Glutamatergic neuron (in vitro differentiated cells): ENCODE data around the gene SLC17A9. TPM values are rescaled to one million over a fixed set of nuclear protein-coding genes. Genes with fewer than 3 reads are reported as not detected.

Source experiments
- DNase-seq: peaks from one replicate; pipeline ENCODE4 v3.0.0; 2022
- H3K27ac Mint-ChIP-seq: one replicate; pipeline ENCODE4 v1.8.0; 2020; ENCODE audit warnings: mild to moderate bottlenecking, mixed read lengths, inconsistent platforms; ENCODE audit not compliant: unreplicated experiment
- H3K27me3 Mint-ChIP-seq: one replicate; pipeline ENCODE4 v1.8.0; 2020; ENCODE audit warnings: mild to moderate bottlenecking, moderate library complexity, mixed read lengths, inconsistent platforms; ENCODE audit not compliant: unreplicated experiment
- H3K36me3 Mint-ChIP-seq: one replicate; pipeline ENCODE4 v1.8.0; 2020; ENCODE audit warnings: mild to moderate bottlenecking, mixed read lengths, inconsistent platforms; ENCODE audit not compliant: unreplicated experiment
- H3K4me1 Mint-ChIP-seq: one replicate; pipeline ENCODE4 v1.8.0; 2020; ENCODE audit warnings: mild to moderate bottlenecking, low read depth, mixed read lengths, inconsistent platforms; ENCODE audit not compliant: unreplicated experiment
- H3K4me3 Mint-ChIP-seq: one replicate; pipeline ENCODE4 v1.8.0; 2020; ENCODE audit warnings: mild to moderate bottlenecking, mixed read lengths, inconsistent platforms; ENCODE audit not compliant: unreplicated experiment
- H3K9me3 Mint-ChIP-seq: one replicate; pipeline ENCODE4 v1.8.0; 2020; ENCODE audit warnings: mild to moderate bottlenecking, moderate library complexity, mixed read lengths, inconsistent platforms; ENCODE audit not compliant: unreplicated experiment
- CTCF ChIP-seq: fragments of 200-600 bp; sonication (generic); IDR thresholded peaks from one replicate; pipeline ENCODE4 v1.5.0; 2021; ENCODE audit not compliant: partially characterized antibody, unreplicated experiment
- total RNA-seq: library from RNA; stranded (reverse); fragmentation: NEBNext Ultra II Directional; extraction: Animal tissue kit (Norgen Biotek cat#: 25700); gene quantifications from one replicate; pipeline ENCODE4 v1.2.1, GENCODE V29; 2021; ENCODE audit not compliant: unreplicated experiment

The SLC17A9 gene
- total RNA-seq, 1 donor from 2014 or later, result 1.8 TPM

GRCh38 chr20:62944746-62945145, 7.8 kb upstream of the SLC17A9 start:
- peaks cover 6% of the 10 kb centered on the region for H3K36me3 Mint-ChIP-seq
- H3K27ac Mint-ChIP-seq, result no peak overlapping the region
- H3K27me3 Mint-ChIP-seq, result peaks cover under 1% of the 10 kb centered on the region
- no peak for DNase-seq
- H3K9me3 Mint-ChIP-seq, result peaks cover 1% of the 10 kb centered on the region
- no peaks in the 10 kb centered on the region for H3K4me1 Mint-ChIP-seq
- no peak overlapping the region for H3K4me3 Mint-ChIP-seq
- TF ChIP-seq CTCF, result no peak

- Mint-ChIP-seq H3K4me3 (no peak overlapping the region), H3K27ac (no peak overlapping the region)
- no peak for TF ChIP-seq CTCF
Measured at GRCh38 chr20:62945771-62946339, 6.7 kb upstream of the SLC17A9 start.

GRCh38 chr20:62946918-62947317, 5.6 kb upstream of the SLC17A9 start:
- Mint-ChIP-seq H3K27ac (no peak overlapping the region), H3K4me1 (no peaks in the 10 kb centered on the region), H3K9me3 (peaks cover 1% of the 10 kb centered on the region), H3K27me3 (peaks cover 7% of the 10 kb centered on the region), H3K4me3 (peak overlapping the region; percentile 36), H3K36me3 (peaks cover 12% of the 10 kb centered on the region)
- TF ChIP-seq CTCF, result no peak
- DNase-seq, result no peak

More at GRCh38 chr20:62945771-62946339, 6.7 kb upstream of the SLC17A9 start:
- no peak for DNase-seq
- Mint-ChIP-seq H3K36me3 (peaks cover 12% of the 10 kb centered on the region), H3K27me3 (peaks cover 5% of the 10 kb centered on the region), H3K4me1 (no peaks in the 10 kb centered on the region), H3K9me3 (peaks cover 1% of the 10 kb centered on the region)

GRCh38 chr20:62947532-62948300, 4.8 kb upstream of the SLC17A9 start:
- no peak for DNase-seq
- Mint-ChIP-seq H3K4me3 (peak overlapping the region; percentile 36), H3K27me3 (peaks cover 7% of the 10 kb centered on the region), H3K36me3 (peaks cover 12% of the 10 kb centered on the region), H3K9me3 (peaks cover 1% of the 10 kb centered on the region), H3K4me1 (no peaks in the 10 kb centered on the region), H3K27ac (no peak overlapping the region)
- TF ChIP-seq CTCF, result no peak

- H3K27ac Mint-ChIP-seq, result no peak overlapping the region
- no peak overlapping the region for H3K4me3 Mint-ChIP-seq
- peaks cover 1% of the 10 kb centered on the region for H3K4me1 Mint-ChIP-seq
- no peaks in the 10 kb centered on the region for H3K9me3 Mint-ChIP-seq
- peaks cover 12% of the 10 kb centered on the region for H3K36me3 Mint-ChIP-seq
- no peak for TF ChIP-seq CTCF
- peaks cover 7% of the 10 kb centered on the region for H3K27me3 Mint-ChIP-seq
- DNase-seq, result no peak
Measured at GRCh38 chr20:62949153-62949821, 3.2 kb upstream of the SLC17A9 start.
